Gastrocnemius medialis (tissue), 4 donors: ENCODE results near the gene ARHGAP9.

Experiments used
- CTCF ChIP-seq, 5 experiments: fragments of 450-650 bp in 3 of 5; fragments of 200-600 bp in 2 of 5; sonication (generic) in 2 of 5; IDR thresholded peaks in 4 of 5; conservative IDR thresholded peaks in 1 of 5; 1 replicate in 4 of 5; 2 replicates in 1 of 5; pipeline ENCODE4 v1.5.1; 2016 to 2019; ENCODE audit warnings: antibody characterized with exemption in 5 of 5, mild to moderate bottlenecking in 3 of 5, moderate library complexity in 3 of 5
- POLR2A ChIP-seq, 2 donors: fragments of 450-650 bp; IDR thresholded peaks; one replicate each; pipeline ENCODE4 v1.6.1; 2017; ENCODE audit warnings: antibody characterized with exemption in 2 of 2, mild to moderate bottlenecking in 2 of 2, moderate library complexity in 2 of 2

- TF ChIP-seq CTCF (IDR thresholded peaks at IDR 0.05 in 4 of 5, conservative IDR thresholded peaks at IDR 0.05 in 1 of 5) (no peak), POLR2A (IDR thresholded peaks at IDR 0.05) (no peak)
Observed at GRCh38 chr12:57488402-57489156, 8.9 kb upstream of the ARHGAP9 start.
